Effector memory CD4-positive, alpha-beta T cell (primary cell): Measurements from ENCODE around the gene SMURF2.

Experiments used
- DNase-seq, 3 donors: peaks; one replicate each; pipeline ENCODE4 v3.0.0-alpha.2; 2020
- H3K27ac ChIP-seq: 2 replicates; pipeline ENCODE4 v1.7.0; 2013; ENCODE audit warnings: mild to moderate bottlenecking, low read length, moderate library complexity; ENCODE audit not compliant: insufficient read depth, poor library complexity, severe bottlenecking
- H3K27me3 ChIP-seq: replicated peaks from 2 replicates; pipeline ENCODE4 v1.7.0; 2013; ENCODE audit warnings: mild to moderate bottlenecking, low read length; ENCODE audit not compliant: insufficient read depth, control insufficient read depth, poor library complexity, severe bottlenecking
- H3K36me3 ChIP-seq: 2 replicates; pipeline ENCODE4 v1.7.0; 2013; ENCODE audit warnings: mild to moderate bottlenecking, low read length, moderate library complexity; ENCODE audit not compliant: control insufficient read depth, insufficient read depth
- H3K4me1 ChIP-seq: 2 replicates; pipeline ENCODE4 v1.7.0; 2013; ENCODE audit warnings: low read length, mild to moderate bottlenecking; ENCODE audit not compliant: control insufficient read depth, insufficient read depth, poor library complexity, severe bottlenecking
- H3K4me3 ChIP-seq: 2 replicates; pipeline ENCODE4 v1.7.0; 2013; ENCODE audit warnings: low read length, low read depth, mild to moderate bottlenecking; ENCODE audit not compliant: insufficient read depth, poor library complexity, severe bottlenecking
- H3K9me3 ChIP-seq: 2 replicates; pipeline ENCODE4 v1.7.0; 2013; ENCODE audit warnings: mild to moderate bottlenecking, low read length, moderate library complexity; ENCODE audit not compliant: control insufficient read depth

Gene SMURF2

DNA sequence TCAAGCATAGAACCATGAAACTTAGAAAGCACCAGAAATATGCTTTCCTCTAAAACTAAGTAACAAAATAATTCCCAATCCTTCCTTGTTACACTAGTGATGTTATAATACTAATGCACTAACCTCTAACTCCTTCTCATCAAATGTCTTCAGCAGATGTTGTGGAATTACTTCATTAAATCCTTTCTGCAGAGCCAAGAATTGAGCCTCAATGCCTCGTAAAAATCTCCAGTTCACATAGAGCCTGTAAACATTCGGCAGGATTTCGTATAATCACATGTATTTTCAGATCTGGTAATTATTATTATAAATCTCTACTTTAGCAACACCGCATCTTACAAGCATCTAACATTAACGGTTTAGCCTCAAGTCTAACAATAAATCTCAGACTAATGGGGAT, 110.6 kb downstream of the SMURF2 start:
- peaks cover 40% of the 10 kb centered on the region for H3K36me3 ChIP-seq

DNA sequence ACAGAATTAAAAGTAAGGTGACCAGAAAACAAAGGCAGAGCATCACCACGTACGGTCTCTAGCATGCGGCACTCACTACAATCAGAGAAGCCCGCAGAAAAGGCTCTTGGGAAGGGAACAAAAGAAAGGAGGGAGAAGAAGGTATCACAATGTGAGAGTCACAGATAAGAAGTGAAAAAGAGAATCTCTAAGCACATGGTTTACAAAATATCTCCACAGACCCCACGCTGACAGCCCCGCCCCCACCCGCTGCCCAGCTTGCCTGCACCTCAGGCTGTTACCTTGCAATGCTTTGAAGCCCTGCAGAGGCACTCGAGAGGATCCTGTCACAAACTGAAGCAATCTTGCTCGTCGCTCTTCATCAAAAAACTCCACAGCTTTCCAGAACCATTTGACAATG, 114.8 kb downstream of the SMURF2 start:
- Histone ChIP-seq H3K4me1 (no peaks in the 10 kb centered on the region), H3K27me3 (no peaks in the 10 kb centered on the region), H3K36me3 (peaks cover 38% of the 10 kb centered on the region), H3K9me3 (no peaks in the 10 kb centered on the region), H3K4me3 (no peak overlapping the region), H3K27ac (no peak overlapping the region)
- no peak for DNase-seq

More for the DNA sequence above, 110.6 kb downstream of the SMURF2 start:
- Histone ChIP-seq H3K4me1 (no peaks in the 10 kb centered on the region), H3K4me3 (no peak overlapping the region), H3K9me3 (no peaks in the 10 kb centered on the region), H3K27me3 (no peaks in the 10 kb centered on the region), H3K27ac (no peak overlapping the region)
- DNase-seq, result no peak

DNA sequence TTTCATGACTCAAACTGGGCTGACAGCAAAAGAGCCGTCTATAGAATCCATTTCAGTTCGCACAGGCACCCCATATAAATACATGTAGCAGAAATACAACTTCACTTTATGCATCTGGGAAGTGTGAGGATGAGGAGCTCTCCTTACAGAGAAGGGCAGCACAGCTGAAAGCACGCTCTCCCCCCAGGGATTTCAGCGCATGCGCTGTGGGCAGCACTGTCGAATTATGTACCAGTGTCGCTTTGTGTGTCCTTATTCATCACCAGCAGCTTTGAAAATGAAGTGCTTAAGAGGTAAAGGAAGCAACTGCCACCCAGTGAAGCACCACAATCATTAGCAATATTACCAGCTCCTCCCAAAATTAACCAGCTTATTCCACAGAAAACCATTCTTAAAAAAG, 115.4 kb downstream of the SMURF2 start:
- DNase-seq, result no peak
- H3K27ac ChIP-seq, result no peak overlapping the region
- H3K4me3 ChIP-seq, result no peak overlapping the region
- peaks cover 41% of the 10 kb centered on the region for H3K36me3 ChIP-seq
- H3K9me3 ChIP-seq, result no peaks in the 10 kb centered on the region
- H3K27me3 ChIP-seq, result no peaks in the 10 kb centered on the region
- H3K4me1 ChIP-seq, result no peaks in the 10 kb centered on the region

DNA sequence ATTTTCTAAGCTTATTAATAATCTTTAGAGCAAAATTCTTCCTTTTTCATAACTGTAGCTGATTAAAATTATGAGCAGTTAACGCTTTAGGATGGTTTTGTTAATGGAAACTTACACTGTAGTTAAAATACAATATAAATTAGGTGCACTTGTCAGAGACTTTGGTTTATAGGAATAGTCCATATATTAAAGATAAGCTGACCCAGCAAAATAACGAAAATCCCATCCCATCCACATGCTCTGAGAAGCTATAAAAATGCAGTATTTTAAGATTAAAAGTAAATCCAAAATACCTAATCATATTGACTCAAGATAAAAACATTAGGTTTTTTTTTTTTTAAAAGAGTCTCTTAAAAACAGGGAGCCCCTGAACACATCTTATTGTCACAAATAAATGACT, 117.4 kb downstream of the SMURF2 start:
- H3K27me3 ChIP-seq, result no peaks in the 10 kb centered on the region
- H3K36me3 ChIP-seq, result peaks cover 40% of the 10 kb centered on the region
- H3K9me3 ChIP-seq, result no peaks in the 10 kb centered on the region
- no peak overlapping the region for H3K27ac ChIP-seq
- no peaks in the 10 kb centered on the region for H3K4me1 ChIP-seq
- H3K4me3 ChIP-seq, result no peak overlapping the region
- DNase-seq, result no peak

DNA sequence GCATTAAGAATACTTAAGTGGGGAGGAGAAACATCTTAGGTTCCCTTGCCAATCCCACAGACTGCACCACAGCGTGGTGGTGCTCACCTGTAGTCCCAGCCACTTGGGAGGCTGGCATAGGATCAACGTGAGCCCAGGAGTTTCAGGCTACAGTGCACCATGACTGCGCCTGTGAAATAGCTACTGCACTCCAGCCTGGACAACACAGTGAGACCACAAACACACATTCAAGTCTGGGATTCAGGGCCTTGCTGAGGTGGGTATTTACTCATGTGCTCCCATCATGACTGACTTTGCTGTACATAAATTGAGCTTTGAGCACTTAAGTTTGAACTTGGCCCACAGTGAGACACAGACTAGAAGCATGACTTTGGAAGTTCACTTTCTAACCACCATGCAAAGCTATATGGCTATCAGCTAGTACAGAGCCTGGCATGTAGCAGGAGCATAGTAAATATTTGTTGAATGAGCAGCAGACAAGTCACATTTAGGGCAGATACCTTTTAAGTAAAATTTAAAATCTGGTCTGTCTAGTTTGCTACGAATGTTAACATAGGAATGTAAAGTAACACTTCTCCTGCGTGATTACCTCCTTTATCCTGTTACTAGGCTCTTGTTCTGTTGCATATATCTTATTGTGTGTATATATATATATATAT, 121.9 kb downstream of the SMURF2 start:
- peaks cover 37% of the 10 kb centered on the region for H3K36me3 ChIP-seq
- H3K4me3 ChIP-seq, result no peak overlapping the region
- no peaks in the 10 kb centered on the region for H3K9me3 ChIP-seq
- no peaks in the 10 kb centered on the region for H3K4me1 ChIP-seq
- no peaks in the 10 kb centered on the region for H3K27me3 ChIP-seq
- DNase-seq, result no peak
- no peak overlapping the region for H3K27ac ChIP-seq

DNA sequence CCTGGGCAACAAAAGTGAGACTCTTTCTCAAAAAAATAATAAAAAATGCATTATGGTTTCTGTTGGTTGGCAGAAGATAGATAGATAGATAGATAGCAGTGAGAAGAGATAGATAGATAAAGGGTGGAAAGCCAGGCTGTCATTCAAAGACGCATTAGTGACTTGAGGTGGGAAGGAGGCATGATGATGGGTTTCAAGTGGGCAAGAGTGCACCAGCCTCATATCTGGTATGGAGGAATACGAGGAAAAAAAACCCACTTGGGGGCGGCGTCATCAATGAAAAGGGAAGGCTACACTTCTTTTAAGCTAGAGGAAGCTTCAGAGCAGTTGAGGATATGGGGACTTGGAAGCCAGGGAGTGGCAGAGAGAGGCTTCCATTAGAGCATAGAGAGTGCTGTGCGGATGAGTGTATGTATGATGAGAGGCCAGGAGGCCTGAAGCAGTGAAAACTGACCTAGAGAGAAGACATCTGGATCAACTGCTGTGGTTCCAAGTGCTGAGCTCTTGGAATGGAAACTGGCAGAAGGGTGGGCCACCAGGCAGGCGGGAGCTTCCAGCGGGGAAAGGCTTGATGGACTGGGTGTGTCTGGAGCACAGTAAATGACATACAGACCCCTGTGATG, 123.5 kb downstream of the SMURF2 start:
- Histone ChIP-seq H3K27me3 (no peaks in the 10 kb centered on the region), H3K4me3 (no peak overlapping the region), H3K4me1 (no peaks in the 10 kb centered on the region), H3K36me3 (peaks cover 42% of the 10 kb centered on the region), H3K9me3 (no peaks in the 10 kb centered on the region), H3K27ac (no peak overlapping the region)
- no peak for DNase-seq

DNA sequence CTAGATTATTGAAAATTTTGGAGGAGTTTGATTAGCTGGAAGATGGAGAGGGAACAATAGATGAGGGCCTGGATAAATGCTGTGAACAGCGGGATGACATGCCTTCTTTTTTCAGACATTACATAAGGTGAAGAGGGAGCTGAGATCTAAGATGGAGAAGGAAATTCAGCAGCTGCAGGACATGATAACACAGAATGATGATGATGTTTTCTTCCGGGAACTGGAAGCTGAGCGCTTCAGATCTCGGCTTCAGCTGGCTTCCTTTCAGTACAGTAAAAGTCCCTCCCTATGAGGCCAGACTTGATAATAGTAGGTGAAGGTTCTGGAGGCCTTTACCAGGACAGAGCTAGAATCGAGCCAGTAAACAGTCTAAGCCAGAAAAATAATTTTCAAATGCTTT, 124.6 kb downstream of the SMURF2 start:
- DNase-seq, result no peak
- Histone ChIP-seq H3K9me3 (no peaks in the 10 kb centered on the region), H3K4me1 (no peaks in the 10 kb centered on the region), H3K27ac (no peak overlapping the region), H3K36me3 (peaks cover 53% of the 10 kb centered on the region), H3K4me3 (no peak overlapping the region), H3K27me3 (no peaks in the 10 kb centered on the region)

DNA sequence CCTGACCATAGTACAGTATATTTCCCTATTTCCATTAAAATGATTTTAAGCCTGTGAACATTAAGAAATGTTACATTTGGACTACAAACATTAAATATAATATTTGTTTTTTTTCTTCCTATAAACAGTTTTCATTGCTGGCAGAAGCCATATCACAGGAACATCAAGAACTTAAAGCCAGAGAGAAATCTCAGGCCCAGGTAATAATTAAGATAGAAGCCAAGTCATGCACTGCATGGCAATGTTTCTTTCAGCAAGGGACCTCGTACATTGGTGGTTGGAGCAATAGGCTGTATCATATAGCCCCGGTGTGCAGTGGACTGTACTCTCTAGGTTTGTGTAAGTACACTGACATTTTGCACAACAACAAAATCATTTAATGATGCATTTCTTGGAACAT, 125.2 kb downstream of the SMURF2 start:
- Histone ChIP-seq H3K36me3 (peaks cover 59% of the 10 kb centered on the region), H3K4me3 (no peak overlapping the region)
- no peak for DNase-seq

DNA sequence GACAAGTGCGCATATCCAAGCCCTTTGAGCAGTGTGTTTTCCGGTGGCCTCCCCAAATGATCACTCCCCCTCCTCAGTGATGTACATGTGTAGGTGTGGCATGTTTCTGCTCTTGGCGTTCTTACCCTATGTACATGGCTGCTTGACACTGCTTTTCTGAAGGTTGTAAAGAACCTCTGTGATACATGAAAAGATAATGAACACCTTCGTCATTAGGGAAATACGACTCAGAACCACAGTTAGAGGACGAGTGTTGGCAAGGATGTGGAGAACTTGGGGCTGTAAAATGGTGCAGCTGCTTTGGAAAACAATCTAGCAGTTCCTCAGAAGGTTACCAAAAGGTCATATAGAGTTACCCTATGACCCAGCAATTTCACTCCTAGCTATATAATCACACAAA, 126.8 kb downstream of the SMURF2 start:
- no peaks in the 10 kb centered on the region for H3K27me3 ChIP-seq
- no peaks in the 10 kb centered on the region for H3K4me1 ChIP-seq
- H3K27ac ChIP-seq, result no peak overlapping the region
- no peak for DNase-seq
- no peaks in the 10 kb centered on the region for H3K9me3 ChIP-seq
- H3K36me3 ChIP-seq, result peaks cover 70% of the 10 kb centered on the region
- no peak overlapping the region for H3K4me3 ChIP-seq

More for the DNA sequence above, 125.2 kb downstream of the SMURF2 start:
- no peaks in the 10 kb centered on the region for H3K9me3 ChIP-seq
- H3K4me1 ChIP-seq, result no peaks in the 10 kb centered on the region
- no peak overlapping the region for H3K27ac ChIP-seq
- no peaks in the 10 kb centered on the region for H3K27me3 ChIP-seq

DNA sequence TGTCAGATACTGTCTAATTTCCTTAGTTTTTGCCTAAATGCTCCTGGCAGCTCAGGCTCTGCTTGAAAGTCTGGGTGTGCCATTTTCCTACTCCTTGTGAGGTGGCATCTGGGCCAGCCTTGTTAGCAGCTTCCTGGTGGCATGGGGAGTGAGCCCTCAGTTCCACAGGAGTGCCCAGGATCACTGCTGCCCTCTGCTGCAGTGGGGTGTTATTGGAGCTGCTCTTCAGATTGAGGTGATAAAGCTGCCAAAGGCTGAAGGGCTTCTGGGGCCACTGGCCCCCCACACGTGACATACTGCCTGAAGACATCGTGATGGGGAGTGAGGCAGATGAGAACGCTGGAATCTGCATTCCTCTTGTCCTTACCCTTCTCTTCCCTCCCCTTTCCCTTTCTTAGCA, 127.9 kb downstream of the SMURF2 start:
- H3K9me3 ChIP-seq, result no peaks in the 10 kb centered on the region

More for the DNA sequence above, 127.9 kb downstream of the SMURF2 start:
- H3K27ac ChIP-seq, result no peak overlapping the region
- H3K27me3 ChIP-seq, result no peaks in the 10 kb centered on the region
- peaks cover 77% of the 10 kb centered on the region for H3K36me3 ChIP-seq
- no peak overlapping the region for H3K4me3 ChIP-seq
- no peak for DNase-seq
- H3K4me1 ChIP-seq, result no peaks in the 10 kb centered on the region
